ENCODE data around the gene CCDC192. TPM values are rescaled to one million over a fixed set of nuclear protein-coding genes. Genes with fewer than 3 reads are reported as not detected.

The CCDC192 gene
- total RNA-seq, 1 donor from 2014 or later, result not detected

- Histone ChIP-seq H3K9me3 (replicated peaks) (peaks cover 8% of the 10 kb centered on the region), H3K4me3 (no peak overlapping the region), H3K4me1 (peaks cover 56% of the 10 kb centered on the region), H3K27ac (replicated peaks) (peak overlapping the region; percentile 83), H3K36me3 (no peaks in the 10 kb centered on the region), H3K27me3 (ENCODE audit: low read depth) (no peaks in the 10 kb centered on the region)
- intact Hi-C loops (cut with micrococcal nuclease), result no loop called here
- TF ChIP-seq, protein P1, sequence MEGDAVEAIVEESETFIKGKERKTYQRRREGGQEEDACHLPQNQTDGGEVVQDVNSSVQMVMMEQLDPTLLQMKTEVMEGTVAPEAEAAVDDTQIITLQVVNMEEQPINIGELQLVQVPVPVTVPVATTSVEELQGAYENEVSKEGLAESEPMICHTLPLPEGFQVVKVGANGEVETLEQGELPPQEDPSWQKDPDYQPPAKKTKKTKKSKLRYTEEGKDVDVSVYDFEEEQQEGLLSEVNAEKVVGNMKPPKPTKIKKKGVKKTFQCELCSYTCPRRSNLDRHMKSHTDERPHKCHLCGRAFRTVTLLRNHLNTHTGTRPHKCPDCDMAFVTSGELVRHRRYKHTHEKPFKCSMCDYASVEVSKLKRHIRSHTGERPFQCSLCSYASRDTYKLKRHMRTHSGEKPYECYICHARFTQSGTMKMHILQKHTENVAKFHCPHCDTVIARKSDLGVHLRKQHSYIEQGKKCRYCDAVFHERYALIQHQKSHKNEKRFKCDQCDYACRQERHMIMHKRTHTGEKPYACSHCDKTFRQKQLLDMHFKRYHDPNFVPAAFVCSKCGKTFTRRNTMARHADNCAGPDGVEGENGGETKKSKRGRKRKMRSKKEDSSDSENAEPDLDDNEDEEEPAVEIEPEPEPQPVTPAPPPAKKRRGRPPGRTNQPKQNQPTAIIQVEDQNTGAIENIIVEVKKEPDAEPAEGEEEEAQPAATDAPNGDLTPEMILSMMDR (IDR thresholded peaks at IDR 0.05; ENCODE audit: borderline replicate concordance), result peak; percentile 32
- peak; percentile 41 for DNase-seq
Measured at GRCh38 chr5:127957183-127957582, 254.0 kb downstream of the CCDC192 start.

DNA sequence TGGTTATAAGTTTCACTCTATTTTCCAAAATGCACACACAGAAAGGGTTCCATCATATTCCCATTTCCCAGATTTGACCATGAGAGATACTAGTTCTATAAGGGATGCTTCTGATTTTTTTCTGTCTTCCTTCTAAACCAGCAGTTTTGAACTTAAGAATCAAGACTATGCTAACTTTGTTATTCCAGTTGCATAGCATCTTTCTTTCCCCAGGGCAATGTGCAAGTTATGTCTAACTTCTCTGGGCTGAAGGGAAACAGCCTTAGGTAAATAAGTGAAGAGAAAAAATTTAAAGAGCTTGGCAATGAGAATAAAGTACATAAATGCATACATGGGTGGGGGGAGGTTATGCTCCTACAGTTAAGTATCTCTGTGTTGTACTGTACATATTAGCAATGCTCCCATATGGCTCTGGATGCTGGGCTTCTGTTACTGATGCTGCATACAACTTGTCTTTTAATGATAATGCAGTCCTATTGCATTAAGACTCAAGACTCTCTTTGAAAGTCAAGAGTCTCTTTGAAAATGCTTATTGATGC is 254.6 kb downstream of the CCDC192 start:
- intact Hi-C loops (cut with micrococcal nuclease), result no loop called here
- H3K4me1 ChIP-seq, result peaks cover 62% of the 10 kb centered on the region

DNA sequence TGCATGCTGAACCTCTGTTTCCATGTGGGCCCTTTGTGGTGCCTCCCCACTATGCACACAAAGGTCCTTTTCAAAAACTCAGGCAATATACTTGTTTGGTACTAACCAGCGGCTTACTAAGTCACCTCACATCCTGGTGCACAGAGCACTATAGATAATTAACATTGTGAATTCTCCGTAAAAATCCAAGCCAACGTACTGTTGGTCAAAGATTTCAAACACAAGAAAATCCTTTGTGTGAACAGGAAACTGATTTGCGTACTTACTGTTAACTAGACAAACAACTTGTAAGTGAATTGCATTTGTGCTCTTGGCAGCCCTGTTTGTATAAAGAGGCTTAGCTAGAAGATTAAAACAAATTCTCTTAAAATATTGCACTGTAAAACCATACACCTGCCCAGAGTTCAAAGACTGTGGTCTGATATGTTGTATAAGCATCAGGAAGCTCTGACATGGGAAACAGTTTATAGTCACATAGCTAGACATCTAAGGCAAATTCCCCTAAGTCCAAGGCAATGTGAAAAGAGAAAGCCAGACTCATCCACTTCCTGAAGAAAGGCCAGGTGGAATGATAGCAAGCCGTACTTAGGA is 255.3 kb downstream of the CCDC192 start:
- Histone ChIP-seq H3K36me3 (no peaks in the 10 kb centered on the region), H3K4me1 (peaks cover 65% of the 10 kb centered on the region), H3K27me3 (ENCODE audit: low read depth) (no peaks in the 10 kb centered on the region), H3K4me3 (no peak overlapping the region), H3K27ac (replicated peaks) (peak overlapping the region; percentile 83), H3K9me3 (replicated peaks) (peaks cover 8% of the 10 kb centered on the region)
- no peak for DNase-seq
- intact Hi-C loops (cut with micrococcal nuclease), result no loop called here
- TF ChIP-seq, protein P1 (IDR thresholded peaks at IDR 0.05; ENCODE audit: borderline replicate concordance), result no peak

More for the DNA sequence above, 254.6 kb downstream of the CCDC192 start:
- Histone ChIP-seq H3K4me3 (no peak overlapping the region), H3K36me3 (no peaks in the 10 kb centered on the region), H3K27ac (replicated peaks) (peak overlapping the region; percentile 83), H3K27me3 (ENCODE audit: low read depth) (no peaks in the 10 kb centered on the region), H3K9me3 (replicated peaks) (peaks cover 8% of the 10 kb centered on the region)
- no peak for DNase-seq
- TF ChIP-seq, protein P1 (IDR thresholded peaks at IDR 0.05; ENCODE audit: borderline replicate concordance), result no peak

DNA sequence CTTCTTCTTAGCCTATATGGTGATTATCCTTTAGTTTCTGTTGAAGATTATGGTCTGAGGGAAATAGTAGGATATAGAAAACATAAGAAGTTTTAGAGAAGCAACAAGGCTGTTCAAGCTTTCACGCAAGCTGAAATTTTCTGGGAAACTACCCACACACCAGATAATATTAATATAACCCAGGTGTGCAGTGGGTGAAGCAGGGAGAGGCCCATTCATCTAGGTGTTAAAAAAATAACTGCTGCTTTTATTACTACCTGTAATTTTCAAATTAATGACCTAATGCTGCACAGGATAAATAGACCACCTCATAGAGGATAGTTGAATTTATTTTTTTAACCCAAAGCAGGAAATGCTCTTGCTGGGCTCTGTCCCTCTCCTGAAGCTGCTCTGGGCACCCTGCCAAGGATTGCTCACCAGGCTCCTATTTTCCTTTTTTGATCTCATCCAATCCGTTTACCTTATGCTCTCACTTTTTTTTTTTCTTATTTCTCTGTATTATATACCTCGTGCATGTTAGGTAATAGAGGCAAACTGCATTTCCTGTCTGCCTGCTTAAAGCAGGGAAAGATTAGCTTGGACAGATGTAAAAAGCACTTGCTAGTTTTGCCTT is 256.1 kb downstream of the CCDC192 start:
- DNase-seq, result peak; percentile 76
- TF ChIP-seq, protein P1 (IDR thresholded peaks at IDR 0.05; ENCODE audit: borderline replicate concordance), result no peak
- Histone ChIP-seq H3K27ac (replicated peaks) (peak overlapping the region; percentile 83), H3K4me3 (no peak overlapping the region), H3K27me3 (ENCODE audit: low read depth) (no peaks in the 10 kb centered on the region), H3K4me1 (peaks cover 69% of the 10 kb centered on the region), H3K36me3 (no peaks in the 10 kb centered on the region), H3K9me3 (replicated peaks) (peaks cover 8% of the 10 kb centered on the region)
- intact Hi-C loops (cut with micrococcal nuclease), result no loop called here

GRCh38 chr5:127960270-127960691 is 257.1 kb downstream of the CCDC192 start:
- intact Hi-C loops (cut with micrococcal nuclease), result no loop called here
- H3K36me3 ChIP-seq, result no peaks in the 10 kb centered on the region
- TF ChIP-seq, protein P1 (IDR thresholded peaks at IDR 0.05; ENCODE audit: borderline replicate concordance), result no peak
- H3K27me3 ChIP-seq (ENCODE audit: low read depth), result no peaks in the 10 kb centered on the region
- DNase-seq, result no peak
- H3K4me3 ChIP-seq, result no peak overlapping the region
- peaks cover 71% of the 10 kb centered on the region for H3K4me1 ChIP-seq
- peaks cover 5% of the 10 kb centered on the region for H3K9me3 ChIP-seq (replicated peaks)
- H3K27ac ChIP-seq (replicated peaks), result peak overlapping the region; percentile 83
